H1 (cell line): Measurements from ENCODE around the gene OR13J1.

ENCODE experiments used
- BRCA1 ChIP-seq: IDR thresholded peaks from 2 replicates; pipeline ENCODE4 v1.6.1; 2012; ENCODE audit warnings: low read depth, low read length, improper control_type of control experiment
- CEBPB ChIP-seq: IDR thresholded peaks from 2 replicates; pipeline ENCODE4 v1.6.1; 2012; ENCODE audit warnings: low read depth, low read length
- CHD1 ChIP-seq: IDR thresholded peaks from 2 replicates; pipeline ENCODE4 v1.6.1; 2012; ENCODE audit warnings: low read depth, low read length, improper control_type of control experiment
- EGR1 ChIP-seq: IDR thresholded peaks from 2 replicates; pipeline ENCODE4 v1.6.1; 2011; ENCODE audit warnings: low read depth, low read length, borderline replicate concordance
- EP300 ChIP-seq, 2 experiments: IDR thresholded peaks; 1 replicate in 1 of 2; 2 replicates in 1 of 2; pipeline ENCODE4 v1.6.1; 2011 to 2012; ENCODE audit warnings: low read depth in 2 of 2, low read length in 2 of 2, mild to moderate bottlenecking in 2 of 2, borderline replicate concordance in 1 of 2, inconsistent platforms in 1 of 2, moderate library complexity in 1 of 2
- EZH2 ChIP-seq: fragments of 200-600 bp; sonication (generic); IDR thresholded peaks from 2 replicates; pipeline ENCODE4 v1.7.1; 2012; ENCODE audit warnings: low read depth, mild to moderate bottlenecking, moderate library complexity, low read length, inconsistent platforms; ENCODE audit not compliant: severe bottlenecking
- POLR2A ChIP-seq, 2 experiments: IDR thresholded peaks; 1 replicate in 1 of 2; 2 replicates in 1 of 2; pipeline ENCODE4 v1.6.1; 2011; ENCODE audit warnings: low read depth in 2 of 2, low read length in 2 of 2, mild to moderate bottlenecking in 2 of 2; ENCODE audit errors: control extremely low read depth in 1 of 2
- RAD21 ChIP-seq, 2 experiments: IDR thresholded peaks in 1 of 2; conservative IDR thresholded peaks in 1 of 2; 2 replicates each; pipeline ENCODE4 v1.6.1; 2011; ENCODE audit warnings: low read depth in 2 of 2, low read length in 2 of 2, improper control_type of control experiment in 1 of 2, inconsistent platforms in 1 of 2, mild to moderate bottlenecking in 1 of 2, moderate library complexity in 1 of 2
- SP1 ChIP-seq: IDR thresholded peaks from 2 replicates; pipeline ENCODE4 v1.6.1; 2011; ENCODE audit warnings: low read depth, low read length
- USF2 ChIP-seq: IDR thresholded peaks from 2 replicates; pipeline ENCODE4 v1.6.1; 2011; ENCODE audit warnings: low read length, improper control_type of control experiment
- ZNF274 ChIP-seq: IDR thresholded peaks from 2 replicates; pipeline ENCODE4 v1.7.0; 2012; ENCODE audit warnings: low read length, borderline replicate concordance; ENCODE audit errors: extremely low read depth
- TF ChIP-seq, protein P1 (sequence below), 3 experiments: IDR thresholded peaks; 1 replicate in 2 of 3; 2 replicates in 1 of 3; pipeline versions ENCODE4 v1.5.1 to v1.6.1; 2011; ENCODE audit warnings: low read length in 3 of 3, mild to moderate bottlenecking in 3 of 3, inconsistent platforms in 2 of 3, low read depth in 1 of 3, moderate library complexity in 1 of 3; ENCODE audit not compliant: insufficient read depth in 1 of 3; ENCODE audit errors: control extremely low read depth in 1 of 3

DNA sequence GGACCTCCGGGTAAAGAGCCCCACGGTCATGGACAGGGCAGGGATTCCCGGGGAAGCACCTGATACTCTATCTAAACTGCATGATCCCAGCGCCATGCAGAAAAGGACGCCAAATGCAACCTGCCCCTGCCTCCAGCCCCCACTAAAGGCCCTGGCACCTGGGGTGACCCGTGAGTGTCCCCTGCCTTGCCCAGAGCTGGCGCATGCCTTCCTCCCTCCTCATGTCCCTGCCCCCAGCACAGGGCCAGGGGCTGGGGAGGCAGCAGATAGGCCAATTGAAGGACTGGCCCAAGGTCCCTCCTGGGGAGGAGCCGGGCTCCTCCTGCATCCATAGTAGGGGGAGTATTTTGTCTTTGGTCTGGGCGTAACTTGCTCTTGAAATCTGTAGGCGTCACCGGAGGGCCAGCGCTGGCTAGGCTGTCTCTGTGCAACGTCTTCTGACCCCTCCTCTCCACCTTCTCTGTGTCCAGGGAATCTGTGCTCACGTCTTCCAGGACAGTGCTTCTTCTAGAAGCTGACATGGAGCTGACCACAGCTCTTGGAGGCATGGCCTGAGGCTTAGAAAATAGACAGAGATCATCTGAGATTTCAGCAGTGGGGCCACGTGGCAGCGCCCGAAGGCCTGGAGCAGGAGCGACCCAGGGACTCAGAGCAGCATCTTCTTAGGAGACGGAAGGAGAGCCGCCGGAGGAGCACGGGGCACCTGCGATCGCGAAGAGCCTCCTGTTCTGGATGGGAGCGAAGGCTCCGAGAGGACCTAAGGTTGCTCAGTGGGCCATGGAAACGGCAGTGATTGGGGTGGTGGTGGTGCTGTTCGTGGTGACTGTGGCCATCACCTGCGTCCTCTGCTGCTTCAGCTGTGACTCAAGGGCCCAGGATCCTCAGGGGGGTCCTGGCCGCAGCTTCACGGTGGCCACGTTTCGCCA, 39.7 kb upstream of the OR13J1 start:
- TF ChIP-seq EZH2 = no peak
- TF ChIP-seq, protein P1, sequence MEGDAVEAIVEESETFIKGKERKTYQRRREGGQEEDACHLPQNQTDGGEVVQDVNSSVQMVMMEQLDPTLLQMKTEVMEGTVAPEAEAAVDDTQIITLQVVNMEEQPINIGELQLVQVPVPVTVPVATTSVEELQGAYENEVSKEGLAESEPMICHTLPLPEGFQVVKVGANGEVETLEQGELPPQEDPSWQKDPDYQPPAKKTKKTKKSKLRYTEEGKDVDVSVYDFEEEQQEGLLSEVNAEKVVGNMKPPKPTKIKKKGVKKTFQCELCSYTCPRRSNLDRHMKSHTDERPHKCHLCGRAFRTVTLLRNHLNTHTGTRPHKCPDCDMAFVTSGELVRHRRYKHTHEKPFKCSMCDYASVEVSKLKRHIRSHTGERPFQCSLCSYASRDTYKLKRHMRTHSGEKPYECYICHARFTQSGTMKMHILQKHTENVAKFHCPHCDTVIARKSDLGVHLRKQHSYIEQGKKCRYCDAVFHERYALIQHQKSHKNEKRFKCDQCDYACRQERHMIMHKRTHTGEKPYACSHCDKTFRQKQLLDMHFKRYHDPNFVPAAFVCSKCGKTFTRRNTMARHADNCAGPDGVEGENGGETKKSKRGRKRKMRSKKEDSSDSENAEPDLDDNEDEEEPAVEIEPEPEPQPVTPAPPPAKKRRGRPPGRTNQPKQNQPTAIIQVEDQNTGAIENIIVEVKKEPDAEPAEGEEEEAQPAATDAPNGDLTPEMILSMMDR (IDR thresholded peaks at IDR 0.05; ENCODE audit: control extremely low read depth in 1 of 3, insufficient read depth in 1 of 3, low read depth in 1 of 3, low read length in 3 of 3) = 0 out of 4 replicates have a peak, but pooled peaks of 1 of the 3 experiments have one; percentile 7
- TF ChIP-seq CHD1 = no peak
- TF ChIP-seq POLR2A (IDR thresholded peaks at IDR 0.05; ENCODE audit: control extremely low read depth in 1 of 2, low read depth in 2 of 2, low read length in 2 of 2) = no peak
- TF ChIP-seq SP1 = no peak
- TF ChIP-seq USF2 = no peak
- no peak for TF ChIP-seq CEBPB
- no peak for TF ChIP-seq EP300 (IDR thresholded peaks at IDR 0.05; ENCODE audit: borderline replicate concordance in 1 of 2, low read depth in 2 of 2, low read length in 2 of 2)
- TF ChIP-seq ZNF274 = no peak
- TF ChIP-seq BRCA1 = no peak
- no peak for TF ChIP-seq EGR1
- TF ChIP-seq RAD21 (IDR thresholded peaks at IDR 0.05 in 1 of 2, conservative IDR thresholded peaks at IDR 0.05 in 1 of 2; ENCODE audit: low read depth in 2 of 2, low read length in 2 of 2) = peak in 1 of 2 experiments; percentile 28; a peak in 1 of 4 replicates
